H1 (cell line): ENCODE measurements around the gene ABCC2. TPM values are rescaled to one million over a fixed set of nuclear protein-coding genes. Genes with fewer than 3 reads are reported as not detected.
A peak's percentile ranks its signal among the peaks of the same experiment; 100 is the strongest.

Experiments
- CTCF ChIA-PET: fragments of 300-600 bp; sonication (Branson Sonifier 250); formaldehyde crosslinking; loops from one replicate; lab custom pipeline; 2021; ENCODE audit not compliant: partially characterized antibody; lab: Charles Lee
- POLR2A ChIA-PET: fragments of 300-600 bp; sonication (Branson Sonifier 250); formaldehyde crosslinking; loops from one replicate; lab custom pipeline; 2021; ENCODE audit warnings: inconsistent platforms; ENCODE audit not compliant: partially characterized antibody; lab: Charles Lee
- DNase-seq, 2 experiments: peaks; one replicate each; pipeline versions ENCODE4 v3.0.0 to v3.0.0-alpha.2; 2010 to 2022; ENCODE audit warnings: low spot score in 2 of 2, low read depth in 1 of 2, mixed read lengths in 1 of 2
- FAIRE-seq: peaks from 2 replicates; lab custom pipeline; 2011; peaks lifted over from hg19 to GRCh38; lab: Jason Lieb, UNC
- H2AFZ ChIP-seq: 2 replicates; pipeline ENCODE4 v1.8.1; 2012; ENCODE audit warnings: low read length, inconsistent platforms
- H2AK5ac ChIP-seq: 2 replicates; pipeline ENCODE4 v1.6.1; 2013; ENCODE audit warnings: low read depth, low read length
- H2BK120ac ChIP-seq: replicated peaks from 2 replicates; pipeline ENCODE3; 2013; ENCODE audit warnings: low read depth, low read length, inconsistent platforms
- H2BK12ac ChIP-seq: 2 replicates; pipeline ENCODE4 v1.6.1; 2013; ENCODE audit warnings: low read depth, low read length
- H2BK15ac ChIP-seq: 2 replicates; pipeline ENCODE4 v1.6.1; 2013; ENCODE audit warnings: low read length
- H2BK20ac ChIP-seq: 2 replicates; pipeline ENCODE4 v1.6.1; 2013; ENCODE audit warnings: low read length
- H2BK5ac ChIP-seq: 2 replicates; pipeline ENCODE4 v1.6.1; 2013; ENCODE audit warnings: low read depth, low read length
- H3K14ac ChIP-seq: 2 replicates; pipeline ENCODE4 v1.6.1; 2013; ENCODE audit warnings: inconsistent platforms; ENCODE audit not compliant: insufficient read length
- H3K18ac ChIP-seq: 2 replicates; pipeline ENCODE4 v1.6.1; 2013; ENCODE audit warnings: low read length; ENCODE audit errors: extremely low read depth
- H3K23ac ChIP-seq: 2 replicates; pipeline ENCODE4 v1.6.1; 2013; ENCODE audit warnings: inconsistent platforms; ENCODE audit not compliant: insufficient read length
- H3K23me2 ChIP-seq: 2 replicates; pipeline ENCODE4 v1.6.1; 2013; ENCODE audit warnings: low read depth, low read length
- H3K27ac ChIP-seq: 2 replicates; pipeline ENCODE4 v1.6.1; 2011; ENCODE audit warnings: low read depth, low read length, inconsistent platforms
- H3K27me3 ChIP-seq, 4 experiments: replicated peaks in 1 of 4; 1 replicate in 1 of 4; 2 replicates in 3 of 4; pipeline versions ENCODE4 v1.6.1 to v1.8.1; 2011 to 2013; ENCODE audit warnings: low read length in 3 of 4, mild to moderate bottlenecking in 3 of 4, inconsistent platforms in 2 of 4, mixed read lengths in 2 of 4, moderate library complexity in 1 of 4; ENCODE audit not compliant: control insufficient read depth in 3 of 4, insufficient read depth in 3 of 4; ENCODE audit errors: extremely low read depth in 1 of 4
- H3K36me3 ChIP-seq, 4 experiments: 2 replicates each; pipeline versions ENCODE4 v1.6.1 to v1.8.1; 2011 to 2013; ENCODE audit warnings: mild to moderate bottlenecking in 4 of 4, low read length in 3 of 4, moderate library complexity in 2 of 4, control low read depth in 1 of 4, inconsistent platforms in 1 of 4; ENCODE audit not compliant: insufficient read depth in 4 of 4, control insufficient read depth in 2 of 4
- H3K4ac ChIP-seq: replicated peaks from 2 replicates; pipeline ENCODE3; 2013; ENCODE audit warnings: low read length, low read depth, mixed read lengths, inconsistent platforms; ENCODE audit not compliant: insufficient read length
- H3K4me1 ChIP-seq, 4 experiments: replicated peaks in 1 of 4; 1 replicate in 1 of 4; 2 replicates in 3 of 4; pipeline versions ENCODE4 v1.6.1 to v1.8.1; 2011 to 2013; ENCODE audit warnings: low read length in 3 of 4, inconsistent platforms in 2 of 4, mixed read lengths in 1 of 4; ENCODE audit not compliant: insufficient read depth in 4 of 4, control insufficient read depth in 3 of 4
- H3K4me2 ChIP-seq, 2 experiments: 2 replicates each; pipeline versions ENCODE4 v1.6.1 to v1.8.1; 2011 to 2013; ENCODE audit warnings: low read depth in 2 of 2, low read length in 2 of 2, control low read depth in 1 of 2, inconsistent platforms in 1 of 2, mild to moderate bottlenecking in 1 of 2; ENCODE audit not compliant: insufficient read depth in 1 of 2
- H3K4me3 ChIP-seq, 4 experiments: fragments of 200-600, 300-600 bp in 1 of 4; sonication (generic), shearing (Covaris generic), sonication (Bioruptor Twin) in 1 of 4; 2 replicates each; pipeline versions ENCODE4 v1.5.1 to v1.8.1; 2011 to 2016; ENCODE audit warnings: low read length in 4 of 4, low read depth in 3 of 4, control low read depth in 2 of 4, inconsistent platforms in 2 of 4, mild to moderate bottlenecking in 2 of 4, mixed read lengths in 1 of 4, moderate library complexity in 1 of 4; ENCODE audit not compliant: insufficient read depth in 2 of 4; ENCODE audit errors: extremely low read depth in 1 of 4
- H3K56ac ChIP-seq: replicated peaks from 2 replicates; pipeline ENCODE3; 2013; ENCODE audit warnings: low read depth, mild to moderate bottlenecking, mixed read lengths, low read length, inconsistent platforms; ENCODE audit not compliant: insufficient read length
- H3K79me1 ChIP-seq: 2 replicates; pipeline ENCODE4 v1.6.1; 2013; ENCODE audit warnings: low read depth, low read length, control low read depth
- H3K79me2 ChIP-seq, 2 experiments: 2 replicates each; pipeline versions ENCODE4 v1.6.1 to v1.8.1; 2012 to 2013; ENCODE audit warnings: low read length in 2 of 2, mild to moderate bottlenecking in 2 of 2, inconsistent platforms in 1 of 2; ENCODE audit not compliant: insufficient read depth in 2 of 2, control insufficient read depth in 1 of 2
- H3K9ac ChIP-seq, 4 experiments: replicated peaks in 1 of 4; 1 replicate in 1 of 4; 2 replicates in 3 of 4; pipeline versions ENCODE4 v1.6.1 to v1.8.1; 2011 to 2013; ENCODE audit warnings: low read depth in 3 of 4, low read length in 3 of 4, control low read depth in 2 of 4, mild to moderate bottlenecking in 2 of 4, moderate library complexity in 2 of 4, inconsistent platforms in 1 of 4; ENCODE audit errors: extremely low read depth in 1 of 4
- H3K9me3 ChIP-seq, 2 experiments: 2 replicates each; pipeline versions ENCODE4 v1.6.1 to v1.8.1; 2012 to 2013; ENCODE audit warnings: mild to moderate bottlenecking in 2 of 2, moderate library complexity in 2 of 2, control low read depth in 1 of 2, inconsistent platforms in 1 of 2, low read depth in 1 of 2, low read length in 1 of 2, mixed read lengths in 1 of 2; ENCODE audit not compliant: insufficient read depth in 2 of 2
- H4K20me1 ChIP-seq, 2 experiments: replicated peaks in 1 of 2; 2 replicates each; pipeline versions ENCODE3 to v1.8.1; 2011 to 2013; ENCODE audit warnings: inconsistent platforms in 2 of 2, low read length in 2 of 2, mild to moderate bottlenecking in 1 of 2; ENCODE audit not compliant: insufficient read depth in 2 of 2, control insufficient read depth in 1 of 2
- H4K5ac ChIP-seq: 2 replicates; pipeline ENCODE4 v1.6.1; 2013; ENCODE audit warnings: low read length, low read depth, mixed read lengths, inconsistent platforms; ENCODE audit not compliant: insufficient read length
- H4K8ac ChIP-seq: 2 replicates; pipeline ENCODE4 v1.8.0; 2013; ENCODE audit warnings: mild to moderate bottlenecking, moderate library complexity, low read length, inconsistent platforms; ENCODE audit not compliant: insufficient read depth; ENCODE audit errors: extremely low read depth
- H4K91ac ChIP-seq: replicated peaks from 2 replicates; pipeline ENCODE3; 2013; ENCODE audit warnings: low read length, mixed read lengths, inconsistent platforms; ENCODE audit not compliant: insufficient read length
- HDAC6 ChIP-seq: IDR thresholded peaks from one replicate; pipeline ENCODE4 v1.7.1; 2012; ENCODE audit warnings: low read depth, mild to moderate bottlenecking, inconsistent platforms, low read length, moderate library complexity
- KDM1A ChIP-seq: fragments of 200-600, 300-600 bp; sonication (generic); IDR thresholded peaks from 2 replicates; pipeline ENCODE4 v1.7.1; 2016; ENCODE audit warnings: mild to moderate bottlenecking, low read length, borderline replicate concordance
- SRF ChIP-seq: IDR thresholded peaks from 2 replicates; pipeline ENCODE4 v1.6.1; 2011; ENCODE audit warnings: mild to moderate bottlenecking, low read depth, low read length, moderate library complexity
- TBP ChIP-seq: IDR thresholded peaks from 2 replicates; pipeline ENCODE4 v1.6.1; 2011; ENCODE audit warnings: low read depth, low read length, improper control_type of control experiment
- WGBS, 2 experiments: shearing (Covaris generic) in 1 of 2; methylation state at CpG; one replicate each; pipeline versions ENCODE4 v1.1.6 to v1.1.7; 2013 to 2015; ENCODE audit warnings: low lambda C conversion rate in 2 of 2, mixed read lengths in 2 of 2, inconsistent platforms in 1 of 2, low coverage in 1 of 2, missing lambda C conversion rate in 1 of 2; ENCODE audit not compliant: insufficient replicate concordance in 2 of 2, insufficient coverage in 1 of 2, insufficient read length in 1 of 2; ENCODE audit errors: extremely low coverage in 1 of 2, missing lambda C conversion rate in 1 of 2; 5-methylcytosine and 5-hydroxymethylcytosine counted together
- polyA plus RNA-seq, 7 experiments: library from polyadenylated mRNA; depleted of rRNA in 3 of 7; stranded (reverse) in 5 of 7; unstranded in 2 of 7; fragments of >200 nt in 5 of 7; fragments of 200-250 nt in 2 of 7; gene quantifications; 1 replicate in 5 of 7; 2 replicates in 1 of 7; 4 replicates in 1 of 7; pipeline versions ENCODE4 v1.2.1 to v1.2.3, GENCODE V29; 2011 to 2013; ENCODE audit warnings: missing spikeins in 2 of 7, mixed read lengths in 2 of 7
- total RNA-seq: library from RNA; stranded (reverse); fragmentation: NEBNext Ultra II Directional; extraction: Animal tissue kit (Norgen Biotek cat#: 25700); gene quantifications from 2 replicates; pipeline ENCODE4 v1.2.1, GENCODE V29; 2021

Gene ABCC2
- total and polyA plus RNA-seq, 2 of the 8 experiments (the other 6 are each of a cell fraction or from before 2014, with no cell fraction given), result 0.74 to 1.1 TPM

DNA sequence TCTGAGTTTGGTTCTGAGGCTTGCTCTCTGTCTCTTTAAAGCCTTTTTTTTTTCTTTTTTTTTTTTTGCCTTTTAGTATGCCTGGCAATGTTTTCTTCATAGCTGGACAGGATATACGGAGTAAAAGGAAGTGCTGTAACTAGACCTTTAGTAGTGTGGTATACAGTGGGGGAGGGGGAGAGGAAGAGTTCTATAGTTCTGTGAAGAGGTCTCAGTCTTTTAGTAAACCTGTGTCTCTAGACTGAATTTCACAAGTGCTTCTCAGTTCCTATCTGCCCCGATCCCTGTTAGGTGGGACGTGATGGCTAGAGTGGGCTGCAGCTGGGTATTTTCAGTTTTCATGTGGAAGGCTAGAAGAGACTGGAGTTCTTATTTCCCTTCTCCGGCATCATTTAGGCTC, 3.1 kb upstream of the ABCC2 start:
- peak overlapping the region; percentile 75 for H2BK120ac ChIP-seq
- no peak overlapping the region for H3K18ac ChIP-seq
- H3K56ac ChIP-seq, result no peak overlapping the region
- FAIRE-seq (no peak), DNase-seq (no peak)
- H3K27ac ChIP-seq, result no peak overlapping the region
- no peak overlapping the region for H3K4ac ChIP-seq
- no peak overlapping the region for H3K9ac ChIP-seq
- H2BK5ac ChIP-seq, result no peak overlapping the region
- H3K27me3 ChIP-seq, result no peaks in the 10 kb centered on the region; a peak in 1 of 7 replicates
- H3K23ac ChIP-seq, result no peak overlapping the region
- peaks cover 0 to 9% (median 2%) of the 10 kb centered on the region in 4 experiments; a peak in 2 of 7 replicates for H3K4me1 ChIP-seq
- H4K8ac ChIP-seq, result no peak overlapping the region
- H2BK15ac ChIP-seq, result no peak overlapping the region
- H2BK20ac ChIP-seq, result no peak overlapping the region
- H2BK12ac ChIP-seq, result no peak overlapping the region
- ChIA-PET CTCF (no interaction called here), POLR2A (no interaction called here)
- H3K4me3 ChIP-seq, result no peak overlapping the region
- H4K5ac ChIP-seq, result no peak overlapping the region
- no peaks in the 10 kb centered on the region for H3K79me1 ChIP-seq
- no peaks in the 10 kb centered on the region for H4K20me1 ChIP-seq
- no peaks in the 10 kb centered on the region for H3K36me3 ChIP-seq
- no peak overlapping the region for H4K91ac ChIP-seq
- H3K4me2 ChIP-seq, result no peak overlapping the region
- H3K79me2 ChIP-seq, result no peaks in the 10 kb centered on the region
- no peak overlapping the region for H2AFZ ChIP-seq
- no peak overlapping the region for H3K14ac ChIP-seq
- H3K9me3 ChIP-seq, result no peaks in the 10 kb centered on the region
- WGBS, 2 experiments, result 64% methylated on average over 4 of the region's 4 CpGs; no CpG with 5 or more reads in 1 of the 2 experiments
- H3K23me2 ChIP-seq, result no peaks in the 10 kb centered on the region
- no peak overlapping the region for H2AK5ac ChIP-seq
- TF ChIP-seq SRF, result no peak
- TF ChIP-seq HDAC6, result no peak
- no peak for TF ChIP-seq TBP
- no peak for TF ChIP-seq KDM1A
